MM.1S (cell line): Measurements from ENCODE around the gene FBLN1.
A peak's percentile ranks its signal among the peaks of the same experiment; 100 is the strongest.

Source experiments
- DNase-seq: peaks from one replicate; pipeline ENCODE4 v3.0.0-alpha.2; 2015
- H2AFZ ChIP-seq: fragments of 300-600 bp; sonication (generic); 2 replicates; pipeline ENCODE4 v1.6.0; 2016; ENCODE audit warnings: antibody characterized with exemption, low read length
- H3F3A ChIP-seq: fragments of 300-600 bp; sonication (generic); 2 replicates; pipeline ENCODE4 v1.6.1; 2016; ENCODE audit warnings: mild to moderate bottlenecking, antibody characterized with exemption, low read length, moderate library complexity, mixed read lengths; ENCODE audit not compliant: insufficient read depth
- H3K27ac ChIP-seq: fragments of 300-600 bp; sonication (generic); 2 replicates; pipeline ENCODE4 v1.5.1; 2016; ENCODE audit warnings: mild to moderate bottlenecking, low read length
- H3K27me3 ChIP-seq: fragments of 300-600 bp; sonication (generic); replicated peaks from 2 replicates; pipeline ENCODE4 v1.6.0; 2016; ENCODE audit warnings: low read length; ENCODE audit not compliant: insufficient read depth
- H3K36me3 ChIP-seq: fragments of 300-600 bp; sonication (generic); replicated peaks from 2 replicates; pipeline ENCODE4 v1.6.1; 2016; ENCODE audit warnings: mild to moderate bottlenecking, low read length, mixed read lengths; ENCODE audit not compliant: insufficient read depth
- H3K4me1 ChIP-seq: fragments of 300-600 bp; sonication (generic); 2 replicates; pipeline ENCODE4 v1.6.1; 2016; ENCODE audit warnings: low read length, mixed read lengths
- H3K4me2 ChIP-seq: fragments of 300-600 bp; sonication (generic); 2 replicates; pipeline ENCODE4 v1.6.0; 2016; ENCODE audit warnings: low read depth, low read length
- H3K4me3 ChIP-seq: fragments of 300-600 bp; sonication (generic); 2 replicates; pipeline ENCODE4 v1.5.1; 2016; ENCODE audit warnings: low read length, mixed read lengths
- H3K79me2 ChIP-seq: fragments of 300-600 bp; sonication (generic); 2 replicates; pipeline ENCODE4 v1.6.1; 2016; ENCODE audit warnings: mixed run types, low read length, mixed read lengths
- H3K9ac ChIP-seq: fragments of 300-600 bp; sonication (generic); 2 replicates; pipeline ENCODE4 v1.6.1; 2016; ENCODE audit warnings: low read length, mixed read lengths
- H3K9me2 ChIP-seq: fragments of 300-600 bp; sonication (generic); replicated peaks from 2 replicates; pipeline ENCODE4 v1.6.1; 2016; ENCODE audit warnings: mild to moderate bottlenecking, low read length, mixed read lengths; ENCODE audit not compliant: insufficient read depth
- H3K9me3 ChIP-seq: fragments of 300-600 bp; sonication (generic); replicated peaks from 2 replicates; pipeline ENCODE4 v1.6.1; 2016; ENCODE audit warnings: mild to moderate bottlenecking, low read length, mixed read lengths; ENCODE audit not compliant: insufficient read depth
- H4K20me1 ChIP-seq: fragments of 300-600 bp; sonication (generic); 2 replicates; pipeline ENCODE4 v1.6.1; 2016; ENCODE audit warnings: mild to moderate bottlenecking, low read length, moderate library complexity, mixed read lengths; ENCODE audit not compliant: insufficient read depth
- CTCF ChIP-seq: fragments of 300-600 bp; sonication (generic); IDR thresholded peaks from 2 replicates; pipeline ENCODE4 v1.5.1; 2016; ENCODE audit warnings: antibody characterized with exemption, low read length, mixed read lengths
- EZH2 ChIP-seq: fragments of 300-600 bp; sonication (generic); optimal IDR thresholded peaks from 2 replicates; pipeline ENCODE3; 2017; ENCODE audit warnings: low read depth, mild to moderate bottlenecking, antibody characterized with exemption, low read length, mixed read lengths
- EZH2phosphoT487 ChIP-seq: fragments of 300-600 bp; sonication (generic); IDR thresholded peaks from 2 replicates; pipeline ENCODE4 v1.6.1; 2018; ENCODE audit warnings: antibody characterized with exemption, low read length

FBLN1 gene

GRCh38 chr22:45576730-45577464 is 74.2 kb downstream of the FBLN1 start:
- TF ChIP-seq EZH2phosphoT487 (no peak), CTCF (no peak), EZH2 (no peak)
- Histone ChIP-seq H3K9me3 (no peaks in the 10 kb centered on the region), H4K20me1 (no peaks in the 10 kb centered on the region), H2AFZ (no peak overlapping the region), H3K27ac (no peak overlapping the region), H3K9me2 (no peaks in the 10 kb centered on the region), H3K27me3 (peaks cover 90% of the 10 kb centered on the region), H3K4me2 (no peak overlapping the region), H3K9ac (no peak overlapping the region), H3K4me3 (no peak overlapping the region), H3F3A (no peaks in the 10 kb centered on the region), H3K4me1 (no peaks in the 10 kb centered on the region), H3K79me2 (no peaks in the 10 kb centered on the region), H3K36me3 (no peaks in the 10 kb centered on the region)
- no peak for DNase-seq

GRCh38 chr22:45577746-45578523 is 75.3 kb downstream of the FBLN1 start:
- Histone ChIP-seq H3F3A (no peaks in the 10 kb centered on the region), H3K9ac (no peak overlapping the region)

DNA sequence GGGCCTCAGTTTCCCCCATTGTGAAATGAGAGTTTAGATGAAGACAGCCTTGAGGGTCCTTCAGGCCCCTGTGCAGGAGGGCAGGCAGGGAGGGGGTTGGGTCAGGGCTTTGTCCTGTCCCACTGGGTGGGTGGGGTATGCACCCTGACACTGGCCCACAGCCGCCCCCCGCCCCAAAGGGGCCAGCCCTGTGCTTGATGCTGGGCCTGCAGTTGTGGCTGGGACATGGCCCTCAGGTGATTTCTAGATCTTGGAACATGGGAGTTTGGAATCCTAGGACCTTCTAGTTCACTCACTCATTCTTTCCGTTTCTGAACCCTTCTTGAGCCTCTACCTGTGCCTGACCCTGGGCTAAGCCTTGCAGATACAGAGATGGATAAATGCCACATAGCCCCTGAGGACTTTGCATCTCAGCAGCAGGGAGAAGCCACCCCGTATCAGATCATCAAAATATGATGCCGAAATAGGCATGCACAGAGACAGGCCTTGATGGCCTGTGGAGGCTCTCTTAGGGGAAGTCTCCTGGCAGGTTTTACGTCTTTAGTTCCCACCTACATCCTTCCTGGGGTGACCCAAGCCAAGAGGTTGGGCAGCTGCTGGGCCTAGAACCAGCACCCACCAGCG is 76.0 kb downstream of the FBLN1 start:
- Histone ChIP-seq H3K4me2 (no peak overlapping the region), H3K9me3 (no peaks in the 10 kb centered on the region), H3K9me2 (no peaks in the 10 kb centered on the region), H3F3A (no peaks in the 10 kb centered on the region), H3K36me3 (no peaks in the 10 kb centered on the region), H3K4me1 (no peaks in the 10 kb centered on the region), H3K79me2 (no peaks in the 10 kb centered on the region), H4K20me1 (no peaks in the 10 kb centered on the region), H3K4me3 (no peak overlapping the region), H3K9ac (no peak overlapping the region), H2AFZ (no peak overlapping the region), H3K27ac (no peak overlapping the region), H3K27me3 (peaks cover 97% of the 10 kb centered on the region)
- no peak for DNase-seq
- TF ChIP-seq EZH2 (no peak), CTCF (no peak), EZH2phosphoT487 (no peak)

More at GRCh38 chr22:45577746-45578523, 75.3 kb downstream of the FBLN1 start:
- no peak for TF ChIP-seq EZH2phosphoT487
- peak; percentile 94 for TF ChIP-seq CTCF
- no peaks in the 10 kb centered on the region for H4K20me1 ChIP-seq
- H3K36me3 ChIP-seq = no peaks in the 10 kb centered on the region
- peaks cover 91% of the 10 kb centered on the region for H3K27me3 ChIP-seq
- H3K4me1 ChIP-seq = no peaks in the 10 kb centered on the region
- H2AFZ ChIP-seq = no peak overlapping the region
- DNase-seq = peak; percentile 78
- no peak overlapping the region for H3K27ac ChIP-seq
- H3K4me3 ChIP-seq = no peak overlapping the region
- H3K79me2 ChIP-seq = no peaks in the 10 kb centered on the region
- peak overlapping the region; percentile 26; the same call in 1 of the 2 replicates for H3K4me2 ChIP-seq
- H3K9me2 ChIP-seq = no peaks in the 10 kb centered on the region
- no peaks in the 10 kb centered on the region for H3K9me3 ChIP-seq
